ENCODE results near the gene MRM1.

Gene MRM1

GRCh38 chr17:36640836-36641235 is 39.5 kb downstream of the MRM1 start:
- Mint-ChIP-seq H3K4me3 (no peak overlapping the region), H3K27ac (no peak overlapping the region), H3K27me3 (peaks cover 79% of the 10 kb centered on the region), H3K4me1 (peaks cover 16% of the 10 kb centered on the region), H3K36me3 (no peaks in the 10 kb centered on the region), H3K9me3 (no peaks in the 10 kb centered on the region)
- no peak for ATAC-seq

- no peak for ATAC-seq
- Mint-ChIP-seq H3K27me3 (peaks cover 84% of the 10 kb centered on the region), H3K4me1 (peaks cover 16% of the 10 kb centered on the region), H3K9me3 (no peaks in the 10 kb centered on the region), H3K36me3 (no peaks in the 10 kb centered on the region), H3K4me3 (no peak overlapping the region), H3K27ac (no peak overlapping the region)
Observed at GRCh38 chr17:36641331-36641876, 40.0 kb downstream of the MRM1 start.

DNA sequence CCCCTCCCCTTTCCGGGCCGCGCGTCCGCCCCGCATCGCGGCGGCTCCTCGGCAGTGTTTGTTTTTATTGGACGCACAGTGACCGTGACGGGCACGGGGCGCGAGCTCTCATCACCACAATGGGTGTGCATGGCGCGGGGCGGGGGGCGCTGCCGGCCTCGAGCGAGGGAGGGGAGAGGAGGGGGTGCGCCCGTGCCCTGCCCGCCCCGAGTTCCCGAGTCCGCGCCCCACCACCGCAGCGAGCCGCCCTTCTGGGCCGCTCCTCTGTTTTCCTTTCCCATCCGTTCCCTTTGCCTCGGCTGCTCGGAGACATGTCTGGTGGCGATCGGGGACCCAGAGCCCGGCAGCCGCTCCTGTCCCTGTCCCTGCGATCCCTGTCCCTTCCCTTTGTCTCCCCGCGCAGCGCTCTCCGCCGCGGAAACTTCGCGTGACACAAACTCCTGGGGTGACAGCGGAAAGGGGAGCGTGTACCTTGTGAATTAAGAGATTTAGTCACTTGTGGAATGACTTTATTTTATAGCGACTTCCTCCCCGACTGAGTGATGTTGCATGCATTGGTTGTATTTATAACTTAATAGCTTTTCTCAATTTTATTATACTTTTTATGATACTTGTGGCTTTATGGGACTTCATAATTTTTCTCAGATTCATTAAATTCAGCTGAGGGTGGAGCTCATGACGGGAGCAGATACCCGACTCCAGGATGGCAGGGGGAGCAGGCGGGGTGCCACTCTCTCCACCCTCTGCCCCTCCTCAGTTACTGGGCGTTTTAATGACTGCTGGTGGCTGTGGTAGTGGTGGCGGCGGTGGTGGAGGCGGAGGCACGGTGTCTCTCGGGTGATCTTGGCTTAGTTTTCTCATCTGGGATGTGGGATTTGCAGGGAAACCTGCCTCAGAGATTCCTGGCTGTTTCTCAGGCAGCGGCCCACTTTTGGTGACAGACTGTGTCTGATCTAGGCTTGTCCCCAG is 40.8 kb downstream of the MRM1 start:
- no peak overlapping the region for H3K27ac Mint-ChIP-seq
- H3K4me3 Mint-ChIP-seq = peak overlapping the region; percentile 48
- ATAC-seq = no peak
- no peaks in the 10 kb centered on the region for H3K36me3 Mint-ChIP-seq
- peaks cover 92% of the 10 kb centered on the region for H3K27me3 Mint-ChIP-seq
- peaks cover 16% of the 10 kb centered on the region for H3K4me1 Mint-ChIP-seq
- no peaks in the 10 kb centered on the region for H3K9me3 Mint-ChIP-seq

DNA sequence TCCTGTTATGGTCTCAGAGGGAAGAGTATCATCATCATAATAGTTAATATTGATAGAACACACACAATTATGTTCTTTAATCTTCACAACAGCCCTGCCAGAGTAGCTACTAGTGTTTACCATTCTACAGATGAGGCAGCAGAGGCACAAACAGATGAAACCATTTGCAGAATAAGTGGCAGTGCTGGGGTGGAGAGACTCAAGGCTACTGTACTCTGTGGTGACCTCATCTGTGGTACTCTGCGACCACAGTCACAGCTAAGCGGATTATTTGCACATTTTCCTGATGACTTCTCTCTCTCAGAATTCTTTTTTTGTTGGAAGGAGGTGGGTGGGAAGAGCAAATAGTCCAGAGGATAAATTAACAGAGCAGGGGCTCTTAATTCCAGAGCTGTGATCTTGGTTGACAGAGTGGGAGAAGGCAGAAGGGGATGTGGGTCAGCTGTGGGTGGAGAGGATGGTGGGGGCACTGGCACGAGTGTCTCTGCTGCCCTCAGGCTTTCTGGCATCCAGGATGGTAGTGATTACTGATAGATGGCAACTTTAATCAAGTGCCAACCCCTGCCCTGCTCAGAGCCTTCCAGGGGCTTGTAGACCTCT is 41.8 kb downstream of the MRM1 start:
- H3K9me3 Mint-ChIP-seq = no peaks in the 10 kb centered on the region
- no peak overlapping the region for H3K27ac Mint-ChIP-seq
- H3K4me3 Mint-ChIP-seq = no peak overlapping the region
- no peak for ATAC-seq
- H3K27me3 Mint-ChIP-seq = peaks cover 97% of the 10 kb centered on the region
- peaks cover 16% of the 10 kb centered on the region for H3K4me1 Mint-ChIP-seq
- no peaks in the 10 kb centered on the region for H3K36me3 Mint-ChIP-seq

GRCh38 chr17:36645422-36645821 is 44.0 kb downstream of the MRM1 start:
- Mint-ChIP-seq H3K4me1 (peaks cover 16% of the 10 kb centered on the region), H3K36me3 (no peaks in the 10 kb centered on the region)
- no peak for ATAC-seq

GRCh38 chr17:36647636-36648035 is 46.3 kb downstream of the MRM1 start:
- H3K36me3 Mint-ChIP-seq = no peaks in the 10 kb centered on the region
- peaks cover 96% of the 10 kb centered on the region for H3K27me3 Mint-ChIP-seq

More at GRCh38 chr17:36645422-36645821, 44.0 kb downstream of the MRM1 start:
- Mint-ChIP-seq H3K27me3 (peaks cover 97% of the 10 kb centered on the region), H3K9me3 (no peaks in the 10 kb centered on the region), H3K27ac (no peak overlapping the region), H3K4me3 (no peak overlapping the region)

GRCh38 chr17:36650096-36650775 is 48.9 kb downstream of the MRM1 start:
- H3K27ac Mint-ChIP-seq = no peak overlapping the region
- H3K9me3 Mint-ChIP-seq = no peaks in the 10 kb centered on the region
- no peak overlapping the region for H3K4me3 Mint-ChIP-seq
- H3K27me3 Mint-ChIP-seq = peaks cover 93% of the 10 kb centered on the region
- no peaks in the 10 kb centered on the region for H3K36me3 Mint-ChIP-seq
- no peaks in the 10 kb centered on the region for H3K4me1 Mint-ChIP-seq
- ATAC-seq = no peak

More at GRCh38 chr17:36647636-36648035, 46.3 kb downstream of the MRM1 start:
- peaks cover 7% of the 10 kb centered on the region for H3K4me1 Mint-ChIP-seq
- no peak overlapping the region for H3K27ac Mint-ChIP-seq
- H3K9me3 Mint-ChIP-seq = no peaks in the 10 kb centered on the region
- no peak for ATAC-seq
- no peak overlapping the region for H3K4me3 Mint-ChIP-seq

- H3K36me3 Mint-ChIP-seq = no peaks in the 10 kb centered on the region
- no peaks in the 10 kb centered on the region for H3K9me3 Mint-ChIP-seq
- H3K27ac Mint-ChIP-seq = no peak overlapping the region
- H3K4me3 Mint-ChIP-seq = no peak overlapping the region
- peaks cover 95% of the 10 kb centered on the region for H3K27me3 Mint-ChIP-seq
- ATAC-seq = no peak
- H3K4me1 Mint-ChIP-seq = peaks cover 9% of the 10 kb centered on the region
Observed at GRCh38 chr17:36653374-36653773, 52.0 kb downstream of the MRM1 start.

- Mint-ChIP-seq H3K27me3 (peaks cover 95% of the 10 kb centered on the region), H3K4me3 (no peak overlapping the region), H3K36me3 (no peaks in the 10 kb centered on the region), H3K9me3 (no peaks in the 10 kb centered on the region), H3K4me1 (peaks cover 9% of the 10 kb centered on the region), H3K27ac (no peak overlapping the region)
- ATAC-seq = no peak
Observed at GRCh38 chr17:36653856-36654255, 52.5 kb downstream of the MRM1 start.

DNA sequence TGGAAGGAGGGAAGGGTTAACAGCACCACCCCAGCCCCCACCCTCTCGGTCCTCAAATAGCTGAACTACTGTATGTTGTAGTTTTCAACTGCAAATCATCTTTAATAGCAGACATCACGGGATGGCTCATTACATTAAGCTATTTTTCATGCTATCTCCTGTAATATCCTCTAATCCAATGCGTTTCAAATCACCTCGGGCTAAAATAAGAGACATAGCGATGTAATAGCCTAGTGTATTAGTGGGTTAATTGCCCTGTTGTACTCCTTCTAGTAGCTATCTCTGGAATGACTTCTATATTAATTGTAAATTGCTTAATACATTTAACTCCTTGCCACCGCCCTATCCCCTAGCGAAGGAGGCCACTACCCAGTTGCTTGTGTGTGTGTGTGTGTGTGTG is 54.3 kb downstream of the MRM1 start:
- peaks cover 87% of the 10 kb centered on the region for H3K27me3 Mint-ChIP-seq
- ATAC-seq = no peak
- no peak overlapping the region for H3K4me3 Mint-ChIP-seq
- H3K9me3 Mint-ChIP-seq = no peaks in the 10 kb centered on the region
- H3K27ac Mint-ChIP-seq = no peak overlapping the region
- H3K4me1 Mint-ChIP-seq = peaks cover 9% of the 10 kb centered on the region
- no peaks in the 10 kb centered on the region for H3K36me3 Mint-ChIP-seq

DNA sequence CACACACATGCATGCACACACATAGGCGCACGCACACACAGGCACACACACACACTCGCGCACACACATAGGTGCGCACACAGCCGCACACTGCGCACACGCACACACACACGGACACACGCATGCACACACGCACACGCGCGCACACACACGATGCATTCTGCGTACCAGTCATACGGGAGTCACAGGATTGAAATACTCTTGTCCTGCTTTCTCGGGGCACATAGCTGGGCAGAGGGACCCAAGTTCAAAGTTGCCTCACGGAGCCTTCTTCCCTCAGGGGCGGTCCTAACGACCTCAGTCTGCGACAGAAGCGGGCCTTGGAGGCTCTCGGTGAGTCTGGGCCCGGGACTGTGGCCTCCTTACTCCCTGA is 56.0 kb downstream of the MRM1 start:
- Mint-ChIP-seq H3K27ac (no peak overlapping the region), H3K36me3 (no peaks in the 10 kb centered on the region), H3K4me3 (peak overlapping the region; percentile 70), H3K4me1 (peaks cover 9% of the 10 kb centered on the region), H3K27me3 (peaks cover 71% of the 10 kb centered on the region), H3K9me3 (no peaks in the 10 kb centered on the region)
- no peak for ATAC-seq

- H3K4me1 Mint-ChIP-seq = peaks cover 9% of the 10 kb centered on the region
- H3K27me3 Mint-ChIP-seq = peaks cover 71% of the 10 kb centered on the region
- peak; percentile 25 for ATAC-seq
Observed at GRCh38 chr17:36657763-36658490, 56.5 kb downstream of the MRM1 start.

More at GRCh38 chr17:36657763-36658490, 56.5 kb downstream of the MRM1 start:
- Mint-ChIP-seq H3K4me3 (peak overlapping the region; percentile 70), H3K9me3 (no peaks in the 10 kb centered on the region), H3K36me3 (no peaks in the 10 kb centered on the region), H3K27ac (no peak overlapping the region)
